HepG2 (cell line): Measurements from ENCODE around the gene ERCC4. TPM values are rescaled to one million over a fixed set of nuclear protein-coding genes. Genes with fewer than 3 reads are reported as not detected.

Experiments
- HDAC1 ChIP-seq: sonication (generic); formaldehyde crosslinking; IDR thresholded peaks from 2 replicates; pipeline ENCODE4 v1.5.1; 2020; ENCODE audit warnings: mild to moderate bottlenecking, missing genetic modification reagents
- ONECUT2 ChIP-seq: sonication (generic); formaldehyde crosslinking; IDR thresholded peaks from 2 replicates; pipeline ENCODE4 v1.4.0; 2020; ENCODE audit warnings: missing genetic modification reagents
- SCMH1 ChIP-seq: sonication (generic); formaldehyde crosslinking; IDR thresholded peaks from 2 replicates; pipeline ENCODE4 v1.9.0; 2021; ENCODE audit warnings: missing genetic modification reagents, mild to moderate bottlenecking, borderline replicate concordance
- SOX13 ChIP-seq, 3 experiments: fragments of 450-650 bp in 1 of 3; sonication (generic) in 1 of 3; formaldehyde crosslinking in 1 of 3; IDR thresholded peaks in 2 of 3; conservative IDR thresholded peaks in 1 of 3; 2 replicates each; pipeline versions ENCODE4 v1.5.0 to v1.6.1; 2016 to 2020; ENCODE audit warnings: antibody characterized with exemption in 1 of 3, mild to moderate bottlenecking in 1 of 3, missing compliant biosample characterization in 1 of 3, missing genetic modification reagents in 1 of 3, moderate library complexity in 1 of 3
- TCF7 ChIP-seq: sonication (generic); IDR thresholded peaks from 2 replicates; pipeline ENCODE4 v1.6.1; 2016; ENCODE audit warnings: antibody characterized with exemption, low read depth
- ZBTB20 ChIP-seq: sonication (generic); formaldehyde crosslinking; IDR thresholded peaks from 2 replicates; pipeline ENCODE4 v1.8.1; 2023; ENCODE audit warnings: missing genetic modification reagents, low read depth, mild to moderate bottlenecking, borderline replicate concordance
- ZNF431 ChIP-seq: sonication (generic); formaldehyde crosslinking; IDR thresholded peaks from 2 replicates; pipeline ENCODE4 v1.9.0; 2022; ENCODE audit warnings: missing genetic modification reagents, low read depth, mild to moderate bottlenecking, borderline replicate concordance
- ZNF543 ChIP-seq: sonication (generic); formaldehyde crosslinking; IDR thresholded peaks from 2 replicates; pipeline ENCODE4 v1.4.0; 2020; ENCODE audit warnings: mild to moderate bottlenecking, missing genetic modification reagents
- ZNF558 ChIP-seq: sonication (generic); formaldehyde crosslinking; IDR thresholded peaks from 2 replicates; pipeline ENCODE4 v1.9.0; 2022; ENCODE audit warnings: mild to moderate bottlenecking, missing genetic modification reagents, borderline replicate concordance
- ZNF644 ChIP-seq: IDR thresholded peaks from 2 replicates; pipeline ENCODE4 v1.6.1; 2016; ENCODE audit warnings: low read depth
- ZNF790 ChIP-seq: sonication (generic); formaldehyde crosslinking; IDR thresholded peaks from 2 replicates; pipeline ENCODE4 v1.8.0; 2022; ENCODE audit warnings: missing genetic modification reagents, mild to moderate bottlenecking, borderline replicate concordance
- polyA plus RNA-seq, 8 experiments: library from polyadenylated mRNA; depleted of rRNA in 3 of 8; stranded (reverse) in 7 of 8; unstranded in 1 of 8; fragments of >200 nt; fragmentation: Illumina TruSeq in 4 of 8; extraction: Trizol in 4 of 8; gene quantifications; 2 replicates each; pipeline versions ENCODE4 v1.2.1 to v1.2.3, GENCODE V29; 2011 to 2016; ENCODE audit warnings: low read depth in 4 of 8, missing spikeins in 1 of 8, mixed read lengths in 1 of 8; ENCODE audit not compliant: insufficient read depth in 1 of 8
- total RNA-seq, 5 experiments: library from RNA; depleted of rRNA; stranded (reverse); fragments of >200 nt; fragmentation: Illumina TruSeq; extraction: Trizol; gene quantifications; 2 replicates each; pipeline ENCODE4 v1.2.3, GENCODE V29; 2016; ENCODE audit warnings: low read depth in 1 of 5
- TF ChIP-seq, protein P1 (sequence below): sonication (generic); formaldehyde crosslinking; IDR thresholded peaks from 2 replicates; pipeline ENCODE4 v1.9.0; 2021; ENCODE audit warnings: missing genetic modification reagents, borderline replicate concordance
- TF ChIP-seq, protein P2 (sequence below): IDR thresholded peaks from 2 replicates; pipeline ENCODE4 v1.6.1; 2018; ENCODE audit warnings: missing genetic modification reagents, mild to moderate bottlenecking, missing compliant biosample characterization
- TF ChIP-seq, protein P3 (sequence below): sonication (generic); formaldehyde crosslinking; IDR thresholded peaks from 2 replicates; pipeline ENCODE4 v1.4.0; 2020; ENCODE audit warnings: missing genetic modification reagents
- TF ChIP-seq, protein P4 (sequence below): IDR thresholded peaks from 2 replicates; pipeline ENCODE4 v1.6.1; 2016; ENCODE audit warnings: low read depth, missing genetic modification reagents, missing compliant biosample characterization
- TF ChIP-seq, protein P5 (sequence below): sonication (generic); formaldehyde crosslinking; IDR thresholded peaks from 2 replicates; pipeline ENCODE4 v1.8.0; 2023; ENCODE audit warnings: mild to moderate bottlenecking, missing genetic modification reagents

ERCC4 gene
- total and polyA plus RNA-seq, 2 of the 13 experiments (the other 11 are each of a cell fraction or from before 2014, with no cell fraction given), result 5.4 to 15.2 TPM

DNA sequence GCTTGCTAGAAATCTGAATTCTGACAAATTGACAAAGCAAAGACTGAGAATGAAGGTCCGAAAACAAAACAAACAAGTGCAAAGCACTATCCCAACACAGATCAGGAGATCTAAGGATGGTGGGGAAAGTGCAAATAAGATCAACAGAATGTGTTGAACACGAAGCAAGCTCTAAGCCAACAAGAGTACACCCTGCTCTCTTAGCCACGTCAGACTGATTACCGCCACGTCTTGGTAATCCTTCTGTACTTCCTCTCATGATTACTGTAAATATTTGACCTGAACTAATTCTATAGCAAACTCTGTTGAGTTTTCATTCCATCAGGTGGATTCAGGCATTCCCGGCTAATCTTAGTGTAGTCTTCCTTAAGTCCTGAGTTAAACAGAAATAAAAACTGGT, 34.3 kb upstream of the ERCC4 start (continued):
- TF ChIP-seq ZBTB20 (CRISPR knock-in tag) (peak; percentile 97; the same call in 1 of the 2 replicates), ZNF644 (CRISPR knock-in tag) (0 out of 2 replicates have a peak, but pooled peaks have one; percentile 10), SCMH1 (CRISPR knock-in tag) (no peak), ZNF558 (CRISPR knock-in tag) (peak; percentile 16; the same call in 1 of the 2 replicates), TCF7 (peak; percentile 96), ONECUT2 (peak; percentile 59), ZNF431 (CRISPR knock-in tag) (peak; percentile 28; the same call in 1 of the 2 replicates), ZNF790 (CRISPR knock-in tag) (peak; percentile 90; the same call in 1 of the 2 replicates), ZNF543 (CRISPR knock-in tag) (no peak), SOX13 (IDR thresholded peaks at IDR 0.05) (peak; percentile 85), SOX13 (CRISPR knock-in tag; conservative IDR thresholded peaks at IDR 0.05 in 1 of 2, IDR thresholded peaks at IDR 0.05 in 1 of 2) (peak in 1 of 2 experiments; percentile 89; a peak in 2 of 4 replicates), HDAC1 (peak; percentile 75)
- TF ChIP-seq, protein P1, sequence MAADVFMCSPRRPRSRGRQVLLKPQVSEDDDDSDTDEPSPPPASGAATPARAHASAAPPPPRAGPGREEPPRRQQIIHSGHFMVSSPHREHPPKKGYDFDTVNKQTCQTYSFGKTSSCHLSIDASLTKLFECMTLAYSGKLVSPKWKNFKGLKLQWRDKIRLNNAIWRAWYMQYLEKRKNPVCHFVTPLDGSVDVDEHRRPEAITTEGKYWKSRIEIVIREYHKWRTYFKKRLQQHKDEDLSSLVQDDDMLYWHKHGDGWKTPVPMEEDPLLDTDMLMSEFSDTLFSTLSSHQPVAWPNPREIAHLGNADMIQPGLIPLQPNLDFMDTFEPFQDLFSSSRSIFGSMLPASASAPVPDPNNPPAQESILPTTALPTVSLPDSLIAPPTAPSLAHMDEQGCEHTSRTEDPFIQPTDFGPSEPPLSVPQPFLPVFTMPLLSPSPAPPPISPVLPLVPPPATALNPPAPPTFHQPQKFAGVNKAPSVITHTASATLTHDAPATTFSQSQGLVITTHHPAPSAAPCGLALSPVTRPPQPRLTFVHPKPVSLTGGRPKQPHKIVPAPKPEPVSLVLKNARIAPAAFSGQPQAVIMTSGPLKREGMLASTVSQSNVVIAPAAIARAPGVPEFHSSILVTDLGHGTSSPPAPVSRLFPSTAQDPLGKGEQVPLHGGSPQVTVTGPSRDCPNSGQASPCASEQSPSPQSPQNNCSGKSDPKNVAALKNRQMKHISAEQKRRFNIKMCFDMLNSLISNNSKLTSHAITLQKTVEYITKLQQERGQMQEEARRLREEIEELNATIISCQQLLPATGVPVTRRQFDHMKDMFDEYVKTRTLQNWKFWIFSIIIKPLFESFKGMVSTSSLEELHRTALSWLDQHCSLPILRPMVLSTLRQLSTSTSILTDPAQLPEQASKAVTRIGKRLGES (CRISPR knock-in tag), result no peak
- TF ChIP-seq, protein P2, sequence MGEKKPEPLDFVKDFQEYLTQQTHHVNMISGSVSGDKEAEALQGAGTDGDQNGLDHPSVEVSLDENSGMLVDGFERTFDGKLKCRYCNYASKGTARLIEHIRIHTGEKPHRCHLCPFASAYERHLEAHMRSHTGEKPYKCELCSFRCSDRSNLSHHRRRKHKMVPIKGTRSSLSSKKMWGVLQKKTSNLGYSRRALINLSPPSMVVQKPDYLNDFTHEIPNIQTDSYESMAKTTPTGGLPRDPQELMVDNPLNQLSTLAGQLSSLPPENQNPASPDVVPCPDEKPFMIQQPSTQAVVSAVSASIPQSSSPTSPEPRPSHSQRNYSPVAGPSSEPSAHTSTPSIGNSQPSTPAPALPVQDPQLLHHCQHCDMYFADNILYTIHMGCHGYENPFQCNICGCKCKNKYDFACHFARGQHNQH (CRISPR knock-in tag), result peak; percentile 94
- TF ChIP-seq, protein P3, sequence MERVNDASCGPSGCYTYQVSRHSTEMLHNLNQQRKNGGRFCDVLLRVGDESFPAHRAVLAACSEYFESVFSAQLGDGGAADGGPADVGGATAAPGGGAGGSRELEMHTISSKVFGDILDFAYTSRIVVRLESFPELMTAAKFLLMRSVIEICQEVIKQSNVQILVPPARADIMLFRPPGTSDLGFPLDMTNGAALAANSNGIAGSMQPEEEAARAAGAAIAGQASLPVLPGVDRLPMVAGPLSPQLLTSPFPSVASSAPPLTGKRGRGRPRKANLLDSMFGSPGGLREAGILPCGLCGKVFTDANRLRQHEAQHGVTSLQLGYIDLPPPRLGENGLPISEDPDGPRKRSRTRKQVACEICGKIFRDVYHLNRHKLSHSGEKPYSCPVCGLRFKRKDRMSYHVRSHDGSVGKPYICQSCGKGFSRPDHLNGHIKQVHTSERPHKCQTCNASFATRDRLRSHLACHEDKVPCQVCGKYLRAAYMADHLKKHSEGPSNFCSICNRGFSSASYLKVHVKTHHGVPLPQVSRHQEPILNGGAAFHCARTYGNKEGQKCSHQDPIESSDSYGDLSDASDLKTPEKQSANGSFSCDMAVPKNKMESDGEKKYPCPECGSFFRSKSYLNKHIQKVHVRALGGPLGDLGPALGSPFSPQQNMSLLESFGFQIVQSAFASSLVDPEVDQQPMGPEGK, result no peak
- TF ChIP-seq, protein P4, sequence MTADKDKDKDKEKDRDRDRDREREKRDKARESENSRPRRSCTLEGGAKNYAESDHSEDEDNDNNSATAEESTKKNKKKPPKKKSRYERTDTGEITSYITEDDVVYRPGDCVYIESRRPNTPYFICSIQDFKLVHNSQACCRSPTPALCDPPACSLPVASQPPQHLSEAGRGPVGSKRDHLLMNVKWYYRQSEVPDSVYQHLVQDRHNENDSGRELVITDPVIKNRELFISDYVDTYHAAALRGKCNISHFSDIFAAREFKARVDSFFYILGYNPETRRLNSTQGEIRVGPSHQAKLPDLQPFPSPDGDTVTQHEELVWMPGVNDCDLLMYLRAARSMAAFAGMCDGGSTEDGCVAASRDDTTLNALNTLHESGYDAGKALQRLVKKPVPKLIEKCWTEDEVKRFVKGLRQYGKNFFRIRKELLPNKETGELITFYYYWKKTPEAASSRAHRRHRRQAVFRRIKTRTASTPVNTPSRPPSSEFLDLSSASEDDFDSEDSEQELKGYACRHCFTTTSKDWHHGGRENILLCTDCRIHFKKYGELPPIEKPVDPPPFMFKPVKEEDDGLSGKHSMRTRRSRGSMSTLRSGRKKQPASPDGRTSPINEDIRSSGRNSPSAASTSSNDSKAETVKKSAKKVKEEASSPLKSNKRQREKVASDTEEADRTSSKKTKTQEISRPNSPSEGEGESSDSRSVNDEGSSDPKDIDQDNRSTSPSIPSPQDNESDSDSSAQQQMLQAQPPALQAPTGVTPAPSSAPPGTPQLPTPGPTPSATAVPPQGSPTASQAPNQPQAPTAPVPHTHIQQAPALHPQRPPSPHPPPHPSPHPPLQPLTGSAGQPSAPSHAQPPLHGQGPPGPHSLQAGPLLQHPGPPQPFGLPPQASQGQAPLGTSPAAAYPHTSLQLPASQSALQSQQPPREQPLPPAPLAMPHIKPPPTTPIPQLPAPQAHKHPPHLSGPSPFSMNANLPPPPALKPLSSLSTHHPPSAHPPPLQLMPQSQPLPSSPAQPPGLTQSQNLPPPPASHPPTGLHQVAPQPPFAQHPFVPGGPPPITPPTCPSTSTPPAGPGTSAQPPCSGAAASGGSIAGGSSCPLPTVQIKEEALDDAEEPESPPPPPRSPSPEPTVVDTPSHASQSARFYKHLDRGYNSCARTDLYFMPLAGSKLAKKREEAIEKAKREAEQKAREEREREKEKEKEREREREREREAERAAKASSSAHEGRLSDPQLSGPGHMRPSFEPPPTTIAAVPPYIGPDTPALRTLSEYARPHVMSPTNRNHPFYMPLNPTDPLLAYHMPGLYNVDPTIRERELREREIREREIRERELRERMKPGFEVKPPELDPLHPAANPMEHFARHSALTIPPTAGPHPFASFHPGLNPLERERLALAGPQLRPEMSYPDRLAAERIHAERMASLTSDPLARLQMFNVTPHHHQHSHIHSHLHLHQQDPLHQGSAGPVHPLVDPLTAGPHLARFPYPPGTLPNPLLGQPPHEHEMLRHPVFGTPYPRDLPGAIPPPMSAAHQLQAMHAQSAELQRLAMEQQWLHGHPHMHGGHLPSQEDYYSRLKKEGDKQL (CRISPR knock-in tag), result peak; percentile 92
- TF ChIP-seq, protein P5, sequence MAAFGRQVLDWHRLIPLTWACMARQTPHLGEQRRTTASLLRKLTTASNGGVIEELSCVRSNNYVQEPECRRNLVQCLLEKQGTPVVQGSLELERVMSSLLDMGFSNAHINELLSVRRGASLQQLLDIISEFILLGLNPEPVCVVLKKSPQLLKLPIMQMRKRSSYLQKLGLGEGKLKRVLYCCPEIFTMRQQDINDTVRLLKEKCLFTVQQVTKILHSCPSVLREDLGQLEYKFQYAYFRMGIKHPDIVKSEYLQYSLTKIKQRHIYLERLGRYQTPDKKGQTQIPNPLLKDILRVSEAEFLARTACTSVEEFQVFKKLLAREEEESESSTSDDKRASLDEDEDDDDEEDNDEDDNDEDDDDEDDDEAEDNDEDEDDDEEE (CRISPR knock-in tag), result 0 out of 2 replicates have a peak, but pooled peaks have one; percentile 10
